ENCODE data around the gene SH3RF3. TPM values are rescaled to one million over a fixed set of nuclear protein-coding genes. Genes with fewer than 3 reads are reported as not detected.

Gene SH3RF3
- total RNA-seq, 1 experiment from 2014 or later, result 4.9 TPM

- DNase-seq (ENCODE audit: low read depth, low spot score) (no peak), ATAC-seq (no peak)
- no TSS peak for BruUV-seq (replicated peaks)
- in situ Hi-C loops (cut with HindIII; ENCODE audit: low pct_unique_long_range_greater_than_20kb, low sequenced_read_pairs), result no loop called here
- H3K4me3 ChIP-seq (ENCODE audit: low read depth in 2 of 2, low read length in 2 of 2), result no peak overlapping the region
- H3K9me3 ChIP-seq (ENCODE audit: control insufficient read depth, insufficient read depth, low read depth, low read length), result no peaks in the 10 kb centered on the region
- no peak for TF ChIP-seq SIN3A (IDR thresholded peaks at IDR 0.05; ENCODE audit: borderline replicate concordance, insufficient read depth, low read depth, low read length)
- TF ChIP-seq TCF7L2 (IDR thresholded peaks at IDR 0.05; ENCODE audit: low read depth, low read length), result no peak
- TF ChIP-seq, protein P1, sequence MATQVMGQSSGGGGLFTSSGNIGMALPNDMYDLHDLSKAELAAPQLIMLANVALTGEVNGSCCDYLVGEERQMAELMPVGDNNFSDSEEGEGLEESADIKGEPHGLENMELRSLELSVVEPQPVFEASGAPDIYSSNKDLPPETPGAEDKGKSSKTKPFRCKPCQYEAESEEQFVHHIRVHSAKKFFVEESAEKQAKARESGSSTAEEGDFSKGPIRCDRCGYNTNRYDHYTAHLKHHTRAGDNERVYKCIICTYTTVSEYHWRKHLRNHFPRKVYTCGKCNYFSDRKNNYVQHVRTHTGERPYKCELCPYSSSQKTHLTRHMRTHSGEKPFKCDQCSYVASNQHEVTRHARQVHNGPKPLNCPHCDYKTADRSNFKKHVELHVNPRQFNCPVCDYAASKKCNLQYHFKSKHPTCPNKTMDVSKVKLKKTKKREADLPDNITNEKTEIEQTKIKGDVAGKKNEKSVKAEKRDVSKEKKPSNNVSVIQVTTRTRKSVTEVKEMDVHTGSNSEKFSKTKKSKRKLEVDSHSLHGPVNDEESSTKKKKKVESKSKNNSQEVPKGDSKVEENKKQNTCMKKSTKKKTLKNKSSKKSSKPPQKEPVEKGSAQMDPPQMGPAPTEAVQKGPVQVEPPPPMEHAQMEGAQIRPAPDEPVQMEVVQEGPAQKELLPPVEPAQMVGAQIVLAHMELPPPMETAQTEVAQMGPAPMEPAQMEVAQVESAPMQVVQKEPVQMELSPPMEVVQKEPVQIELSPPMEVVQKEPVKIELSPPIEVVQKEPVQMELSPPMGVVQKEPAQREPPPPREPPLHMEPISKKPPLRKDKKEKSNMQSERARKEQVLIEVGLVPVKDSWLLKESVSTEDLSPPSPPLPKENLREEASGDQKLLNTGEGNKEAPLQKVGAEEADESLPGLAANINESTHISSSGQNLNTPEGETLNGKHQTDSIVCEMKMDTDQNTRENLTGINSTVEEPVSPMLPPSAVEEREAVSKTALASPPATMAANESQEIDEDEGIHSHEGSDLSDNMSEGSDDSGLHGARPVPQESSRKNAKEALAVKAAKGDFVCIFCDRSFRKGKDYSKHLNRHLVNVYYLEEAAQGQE (IDR thresholded peaks at IDR 0.05; ENCODE audit: insufficient read depth in 1 of 2, low read depth in 2 of 2, low read length in 1 of 2), result no peak
- TF ChIP-seq CTCF (IDR thresholded peaks at IDR 0.05), result no peak
- TF ChIP-seq POLR2AphosphoS5 (IDR thresholded peaks at IDR 0.05; ENCODE audit: low read depth, low read length), result no peak
- no peaks in the 10 kb centered on the region for H3K36me3 ChIP-seq (ENCODE audit: control insufficient read depth, insufficient read depth, low read length)
- H3K27me3 ChIP-seq (ENCODE audit: control insufficient read depth, insufficient read depth, low read length), result no peaks in the 10 kb centered on the region
- intact Hi-C loops (cut with micrococcal nuclease; ENCODE audit: unreplicated experiment), result no loop called here
- H3K27ac ChIP-seq (ENCODE audit: low read length), result no peak overlapping the region
- no peaks in the 10 kb centered on the region for H3K4me1 ChIP-seq (ENCODE audit: control insufficient read depth, insufficient read depth, low read length)
- CTCF ChIA-PET, result no interaction called here
- POLR2A ChIA-PET, result no interaction called here
Observed at GRCh38 chr2:109430329-109430636, 301.3 kb downstream of the SH3RF3 start.

DNA sequence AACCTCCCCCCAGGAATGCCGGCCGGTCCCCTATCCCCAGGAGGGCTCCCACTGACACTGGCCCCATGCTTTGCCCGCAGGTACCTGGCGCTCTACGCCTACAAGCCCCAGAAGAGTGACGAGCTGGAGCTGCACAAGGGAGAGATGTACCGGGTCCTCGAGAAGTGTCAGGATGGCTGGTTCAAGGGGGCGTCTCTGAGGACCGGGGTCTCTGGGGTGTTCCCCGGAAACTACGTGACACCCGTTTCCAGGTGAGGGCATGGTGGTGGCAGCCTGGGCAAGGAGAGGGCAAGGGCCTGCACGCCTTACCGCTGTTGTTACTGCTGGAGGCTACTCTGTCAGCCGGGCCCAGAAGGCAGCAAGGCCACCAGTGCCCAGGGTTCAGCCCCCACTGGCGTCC lies 303.4 kb downstream of the SH3RF3 start:
- Histone ChIP-seq H3K9me3 (ENCODE audit: control insufficient read depth, insufficient read depth, low read depth, low read length) (no peaks in the 10 kb centered on the region), H3K27me3 (ENCODE audit: control insufficient read depth, insufficient read depth, low read length) (no peaks in the 10 kb centered on the region), H3K36me3 (ENCODE audit: control insufficient read depth, insufficient read depth, low read length) (no peaks in the 10 kb centered on the region), H3K27ac (ENCODE audit: low read length) (no peak overlapping the region), H3K4me1 (ENCODE audit: control insufficient read depth, insufficient read depth, low read length) (no peaks in the 10 kb centered on the region), H3K4me3 (ENCODE audit: low read depth in 2 of 2, low read length in 2 of 2) (no peak overlapping the region)
- ATAC-seq (no peak), DNase-seq (ENCODE audit: low read depth, low spot score) (no peak)
- ChIA-PET CTCF (no interaction called here), POLR2A (no interaction called here)
- in situ Hi-C loops (cut with HindIII; ENCODE audit: low pct_unique_long_range_greater_than_20kb, low sequenced_read_pairs) (no loop called here), intact Hi-C loops (cut with micrococcal nuclease; ENCODE audit: unreplicated experiment) (no loop called here)
- BruUV-seq (replicated peaks), result no TSS peak
- TF ChIP-seq SIN3A (IDR thresholded peaks at IDR 0.05; ENCODE audit: borderline replicate concordance, insufficient read depth, low read depth, low read length), result no peak
- TF ChIP-seq POLR2AphosphoS5 (IDR thresholded peaks at IDR 0.05; ENCODE audit: low read depth, low read length), result no peak
- no peak for TF ChIP-seq TCF7L2 (IDR thresholded peaks at IDR 0.05; ENCODE audit: low read depth, low read length)
- TF ChIP-seq, protein P1 (IDR thresholded peaks at IDR 0.05; ENCODE audit: insufficient read depth in 1 of 2, low read depth in 2 of 2, low read length in 1 of 2), result no peak
- TF ChIP-seq CTCF (IDR thresholded peaks at IDR 0.05), result no peak

All from Panc1 (cell line).